Measurements from ENCODE around the gene ZNF672. TPM values are rescaled to one million over a fixed set of nuclear protein-coding genes. Genes with fewer than 3 reads are reported as not detected.

ZNF672 gene
- total and polyA plus RNA-seq, 2 of the 4 experiments (the other 2 are of a cell fraction): 6.6 to 12.6 TPM

DNA sequence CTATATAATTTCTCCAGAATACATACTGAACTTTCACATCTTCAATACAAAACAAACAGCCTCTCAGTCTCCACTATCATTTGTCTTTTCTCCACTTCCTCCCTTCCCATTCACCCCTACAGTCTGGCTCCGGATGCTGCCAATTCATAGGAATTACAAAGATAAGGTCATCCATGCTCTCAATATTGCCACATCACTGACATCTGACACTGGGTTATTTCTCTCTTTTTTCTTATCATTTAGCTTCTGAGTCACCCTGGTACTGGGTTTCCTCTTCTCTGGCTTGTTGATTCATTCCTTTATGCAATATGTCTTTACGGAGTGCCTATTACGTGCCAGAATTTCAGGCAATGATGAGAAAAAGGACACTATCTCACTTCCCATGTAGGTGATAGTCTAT is 9.2 kb upstream of the ZNF672 start:
- Histone ChIP-seq H4K8ac (ENCODE audit: low read depth in 2 of 2, low read length in 2 of 2) (no peak overlapping the region), H3K14ac (replicated peaks; ENCODE audit: low read depth, low read length) (no peak overlapping the region), H2BK5ac (ENCODE audit: low read depth, low read length, poor library complexity, severe bottlenecking) (peak overlapping the region; percentile 64), H3K79me1 (ENCODE audit: low read depth in 1 of 2, low read length in 2 of 2) (peaks cover 6 to 31% of the 10 kb centered on the region in 2 experiments; a peak in 3 of 4 replicates), H3K18ac (ENCODE audit: low read depth, low read length) (no peak overlapping the region), H3K4me2 (ENCODE audit: low read depth, low read length) (peak overlapping the region; percentile 50; the same call in 1 of the 2 replicates), H3K4me3 (ENCODE audit: insufficient read depth, low read depth, low read length) (no peak overlapping the region), H3K4me1 (ENCODE audit: control insufficient read depth, insufficient read depth, low read length) (peaks cover 3% of the 10 kb centered on the region), H3K9ac (ENCODE audit: low read depth, low read length) (no peak overlapping the region), H3K27ac (ENCODE audit: insufficient read depth, low read length) (no peak overlapping the region), H3K36me3 (ENCODE audit: control insufficient read depth, insufficient read depth, low read length) (peaks cover 5% of the 10 kb centered on the region), H3K56ac (ENCODE audit: extremely low read depth, insufficient read depth, low read length) (no peak overlapping the region), H2BK15ac (ENCODE audit: low read depth, low read length) (no peak overlapping the region), H2BK120ac (ENCODE audit: low read depth, low read length) (no peak overlapping the region), H4K5ac (ENCODE audit: low read depth, low read length) (no peak overlapping the region), H3K27me3 (ENCODE audit: control insufficient read depth, insufficient read depth, low read length) (no peaks in the 10 kb centered on the region), H2AK5ac (ENCODE audit: low read depth, low read length) (no peak overlapping the region), H3K23ac (ENCODE audit: low read depth, low read length) (no peak overlapping the region), H3K9me3 (ENCODE audit: control insufficient read depth, insufficient read depth, low read length) (no peaks in the 10 kb centered on the region), H3K9me1 (ENCODE audit: insufficient read depth, low read length) (peaks cover 6% of the 10 kb centered on the region; the same call in 1 of the 2 replicates), H4K20me1 (ENCODE audit: insufficient read depth, low read length) (0 out of 2 replicates have a peak, but pooled peaks cover 6% of the 10 kb centered on the region), H3K4ac (ENCODE audit: low read depth, low read length) (no peak overlapping the region), H2AK9ac (replicated peaks; ENCODE audit: low read depth, low read length, poor library complexity) (no peak overlapping the region), H2BK20ac (ENCODE audit: low read depth, low read length) (no peak overlapping the region), H2AFZ (replicated peaks; ENCODE audit: low read length, poor library complexity) (no peak overlapping the region), H4K91ac (ENCODE audit: insufficient read depth, low read depth, low read length) (no peak overlapping the region)
- in situ Hi-C loops (cut with MboI; ENCODE audit: low sequenced_read_pairs) (no loop called here), dilution Hi-C loops (cut with HindIII; ENCODE audit: low sequenced_read_pairs, unreplicated experiment) (no loop called here), intact Hi-C loops (cut with micrococcal nuclease) (no loop called here)
- ChIA-PET POLR2A (ENCODE audit: unreplicated experiment) (no interaction called here), CTCF (interaction anchor here (1.3 kb wide), 1 partner anchor 13 kb away, joined by 6 read pairs; no protein-coding TSS in a partner anchor)
- no TSS peak for BruUV-seq (replicated peaks)
- TF ChIP-seq SMC3 (IDR thresholded peaks at IDR 0.05; ENCODE audit: low read depth, low read length) (no peak), RCOR1 (IDR thresholded peaks at IDR 0.05; ENCODE audit: insufficient replicate concordance, low read length) (peak; percentile 25), POLR2A (IDR thresholded peaks at IDR 0.05; ENCODE audit: low read depth, low read length) (no peak), RFX5 (IDR thresholded peaks at IDR 0.05; ENCODE audit: low read depth, low read length) (no peak; the same call in 1 of the 2 replicates), RAD21 (IDR thresholded peaks at IDR 0.05; ENCODE audit: low read length) (no peak), BHLHE40 (IDR thresholded peaks at IDR 0.05; ENCODE audit: low read depth, low read length) (peak; percentile 33; the same call in 1 of the 2 replicates), NFE2L2 (IDR thresholded peaks at IDR 0.05; ENCODE audit: low read depth, low read length) (peak; percentile 37; the same call in 1 of the 2 replicates), FOS (IDR thresholded peaks at IDR 0.05; ENCODE audit: low read depth, low read length) (peak; percentile 84), MAFK (IDR thresholded peaks at IDR 0.05; ENCODE audit: low read depth, low read length) (no peak), MAZ (IDR thresholded peaks at IDR 0.05; ENCODE audit: borderline replicate concordance, low read depth, low read length) (no peak), CHD1 (IDR thresholded peaks at IDR 0.05; ENCODE audit: low read depth, low read length) (no peak), CEBPB (IDR thresholded peaks at IDR 0.05; ENCODE audit: low read depth, low read length) (peak; percentile 99), MXI1 (IDR thresholded peaks at IDR 0.05; ENCODE audit: borderline replicate concordance, low read depth, low read length) (no peak), USF2 (IDR thresholded peaks at IDR 0.05; ENCODE audit: low read depth, low read length) (no peak)
- TF ChIP-seq, protein P1, sequence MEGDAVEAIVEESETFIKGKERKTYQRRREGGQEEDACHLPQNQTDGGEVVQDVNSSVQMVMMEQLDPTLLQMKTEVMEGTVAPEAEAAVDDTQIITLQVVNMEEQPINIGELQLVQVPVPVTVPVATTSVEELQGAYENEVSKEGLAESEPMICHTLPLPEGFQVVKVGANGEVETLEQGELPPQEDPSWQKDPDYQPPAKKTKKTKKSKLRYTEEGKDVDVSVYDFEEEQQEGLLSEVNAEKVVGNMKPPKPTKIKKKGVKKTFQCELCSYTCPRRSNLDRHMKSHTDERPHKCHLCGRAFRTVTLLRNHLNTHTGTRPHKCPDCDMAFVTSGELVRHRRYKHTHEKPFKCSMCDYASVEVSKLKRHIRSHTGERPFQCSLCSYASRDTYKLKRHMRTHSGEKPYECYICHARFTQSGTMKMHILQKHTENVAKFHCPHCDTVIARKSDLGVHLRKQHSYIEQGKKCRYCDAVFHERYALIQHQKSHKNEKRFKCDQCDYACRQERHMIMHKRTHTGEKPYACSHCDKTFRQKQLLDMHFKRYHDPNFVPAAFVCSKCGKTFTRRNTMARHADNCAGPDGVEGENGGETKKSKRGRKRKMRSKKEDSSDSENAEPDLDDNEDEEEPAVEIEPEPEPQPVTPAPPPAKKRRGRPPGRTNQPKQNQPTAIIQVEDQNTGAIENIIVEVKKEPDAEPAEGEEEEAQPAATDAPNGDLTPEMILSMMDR (conservative IDR thresholded peaks at IDR 0.05; ENCODE audit: low read depth, low read length): no peak
- TF ChIP-seq, protein P2, sequence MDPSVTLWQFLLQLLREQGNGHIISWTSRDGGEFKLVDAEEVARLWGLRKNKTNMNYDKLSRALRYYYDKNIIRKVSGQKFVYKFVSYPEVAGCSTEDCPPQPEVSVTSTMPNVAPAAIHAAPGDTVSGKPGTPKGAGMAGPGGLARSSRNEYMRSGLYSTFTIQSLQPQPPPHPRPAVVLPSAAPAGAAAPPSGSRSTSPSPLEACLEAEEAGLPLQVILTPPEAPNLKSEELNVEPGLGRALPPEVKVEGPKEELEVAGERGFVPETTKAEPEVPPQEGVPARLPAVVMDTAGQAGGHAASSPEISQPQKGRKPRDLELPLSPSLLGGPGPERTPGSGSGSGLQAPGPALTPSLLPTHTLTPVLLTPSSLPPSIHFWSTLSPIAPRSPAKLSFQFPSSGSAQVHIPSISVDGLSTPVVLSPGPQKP (IDR thresholded peaks at IDR 0.05; ENCODE audit: borderline replicate concordance, low read depth, low read length): no peak
- ATAC-seq (ENCODE audit: low read depth) (peak; percentile 10), DNase-seq (peak; percentile 93)
- WGBS, 2 experiments (ENCODE audit: extremely low coverage in 2 of 2, insufficient read length in 1 of 2): no CpG with 5 or more reads among the region's 3 CpGs

Data from IMR-90 (cell line).